Tracheal epithelial cell (primary cell): Measurements from ENCODE around the gene TUBB. TPM values are rescaled to one million over a fixed set of nuclear protein-coding genes. Genes with fewer than 3 reads are reported as not detected.

ENCODE experiments used
- total RNA-seq: library from RNA; depleted of rRNA; stranded (reverse); fragments of >200 nt; gene quantifications from 2 replicates; pipeline ENCODE4 v1.2.1, GENCODE V29; 2014

TUBB gene
- total RNA-seq: 153 and 214 TPM in 2 replicates

GRCh38 chr6:30719791-30720737, at the start of gene TUBB:
Gene TUBB, plus strand, starts transcription at chr6:30720352. Its CDS starts 155 bp downstream, at chr6:30720507.

GRCh38 chr6:30672445-30673253, 47.5 kb upstream of the TUBB start, which contains the start of gene DHX16:
Gene DHX16, minus strand, starts transcription at chr6:30673006. Its CDS starts 165 bp downstream, at chr6:30672841.

DNA sequence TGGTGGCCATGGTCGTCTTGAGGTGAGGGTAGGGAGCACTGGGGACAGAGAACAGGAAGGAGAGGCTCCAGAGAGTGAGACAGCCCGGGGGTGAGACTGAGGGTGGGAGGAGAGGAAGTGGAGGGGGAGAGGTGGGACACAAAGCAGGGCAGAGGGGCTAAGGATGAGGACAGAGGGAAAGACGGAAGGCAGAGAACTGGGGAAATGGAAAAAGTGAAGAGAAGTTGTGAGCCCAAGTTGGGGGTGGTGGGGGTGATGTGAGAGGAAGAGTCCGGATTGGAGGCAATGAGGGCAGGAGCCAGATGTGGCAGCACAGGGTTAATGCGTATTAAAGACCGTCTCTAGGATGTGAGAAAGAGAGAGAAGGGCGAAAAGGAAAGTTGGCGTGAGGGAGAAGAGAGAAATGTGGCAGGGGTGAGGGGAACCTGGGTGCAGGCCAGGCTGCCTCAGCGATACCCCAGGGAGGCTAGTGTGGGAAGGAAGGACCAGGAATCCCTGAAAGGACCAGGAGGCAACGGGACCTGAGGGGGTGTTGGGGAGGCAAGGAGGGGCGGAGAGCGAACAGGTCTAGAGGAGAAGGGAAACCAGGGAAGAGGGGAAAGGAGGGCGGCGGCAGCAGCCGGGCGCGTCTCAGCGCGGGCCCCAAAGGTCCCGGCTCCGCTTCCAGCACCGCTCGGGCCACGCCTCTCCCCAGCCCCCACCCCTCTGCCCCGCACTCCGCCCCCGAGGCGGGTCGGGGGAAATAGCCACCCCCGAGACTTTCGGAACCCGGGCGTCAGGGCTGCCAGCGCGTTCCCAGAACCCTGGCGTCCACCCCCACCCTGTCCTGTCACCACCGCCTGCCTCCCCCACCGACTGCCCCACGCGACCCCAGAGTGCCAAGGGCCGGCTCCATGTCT, 33.9 kb upstream of the TUBB start, which contains the start of gene PPP1R18:
Gene PPP1R18, minus strand, starts transcription at position 637 of the 899 bp plus-strand sequence. Its CDS starts 627 bp downstream, at position 10.

DNA sequence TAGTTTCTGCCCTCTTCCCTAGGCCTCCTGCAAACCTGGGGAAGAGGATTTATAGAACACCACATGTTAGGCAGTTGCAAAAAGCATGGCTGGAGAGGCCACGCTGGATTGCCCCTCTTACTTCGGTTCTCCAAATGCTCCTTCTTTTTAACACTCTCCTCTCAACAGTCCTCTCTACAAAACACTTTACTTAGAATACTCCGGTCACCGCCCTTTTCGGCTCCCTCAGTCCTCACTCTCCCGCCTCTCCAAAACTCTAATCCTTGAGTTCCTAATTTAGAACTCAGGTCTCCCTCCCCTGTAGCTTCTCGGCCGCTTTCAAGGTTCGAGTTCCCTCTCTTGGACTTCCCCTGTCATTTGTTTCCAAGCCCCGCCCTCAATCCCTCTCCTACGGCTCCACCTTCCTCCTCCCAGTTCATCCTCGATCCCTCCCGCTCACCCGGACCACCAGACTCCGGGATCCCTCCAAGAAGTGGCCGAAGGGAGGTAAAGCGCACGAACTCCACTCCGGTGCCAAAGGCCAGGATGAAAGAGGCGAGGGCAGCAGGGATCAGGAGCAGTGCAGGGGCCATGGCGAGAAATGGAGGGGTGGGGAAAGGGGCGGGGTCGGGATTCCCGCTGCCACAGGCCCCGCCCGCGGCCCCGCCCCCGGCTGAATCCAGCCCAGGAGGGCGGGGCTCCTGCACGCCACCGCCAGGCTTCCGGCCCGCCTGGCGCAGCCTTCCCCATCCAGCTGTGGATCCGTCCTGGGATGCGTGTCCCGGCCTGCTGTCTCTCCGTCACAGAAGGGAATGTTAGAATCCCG, 29.5 kb upstream of the TUBB start, which contains the start of gene NRM:
Gene NRM, minus strand, starts transcription at position 582 of the 805 bp plus-strand sequence. Its CDS starts 10 bp downstream, at position 572.

DNA sequence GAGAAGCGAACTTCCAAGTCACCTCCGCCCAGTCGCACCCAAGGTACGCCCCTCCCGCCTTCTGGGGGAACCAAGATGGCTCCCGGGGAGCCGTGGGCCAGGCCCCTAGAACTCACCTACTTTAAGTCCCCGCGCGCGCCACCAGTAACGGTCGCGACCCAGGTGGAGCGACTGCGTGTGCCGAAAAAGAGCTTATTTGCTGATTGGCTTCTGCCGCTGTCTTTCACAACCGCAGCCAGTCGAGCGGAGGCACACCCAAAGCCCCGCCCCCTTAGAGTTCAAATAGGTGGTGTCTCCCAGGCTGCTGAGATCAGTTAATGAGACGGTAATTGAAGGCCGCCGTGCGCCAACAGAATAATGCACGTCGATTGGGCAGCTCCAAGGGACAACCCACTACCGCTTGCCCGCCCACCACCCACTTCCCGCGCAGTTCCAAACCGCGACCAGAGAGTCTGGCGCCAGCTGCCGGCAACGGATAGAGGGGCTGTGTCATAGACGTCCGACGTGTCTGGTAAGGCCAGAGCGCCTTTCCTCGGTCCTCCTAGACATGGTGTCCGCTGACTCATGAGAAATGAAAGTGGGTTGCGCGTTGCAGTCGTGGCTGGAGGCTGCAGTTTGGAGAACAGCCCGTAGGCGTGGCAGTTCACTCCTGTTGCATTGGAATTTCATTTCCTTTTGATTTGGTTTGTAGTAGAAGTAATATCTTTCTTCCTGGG, 2.9 kb upstream of the TUBB start, which contains the start of gene MDC1:
Gene MDC1, minus strand, starts transcription at position 153 of the 716 bp plus-strand sequence. CDS start 2,106 bp downstream, outside the sequence.

DNA sequence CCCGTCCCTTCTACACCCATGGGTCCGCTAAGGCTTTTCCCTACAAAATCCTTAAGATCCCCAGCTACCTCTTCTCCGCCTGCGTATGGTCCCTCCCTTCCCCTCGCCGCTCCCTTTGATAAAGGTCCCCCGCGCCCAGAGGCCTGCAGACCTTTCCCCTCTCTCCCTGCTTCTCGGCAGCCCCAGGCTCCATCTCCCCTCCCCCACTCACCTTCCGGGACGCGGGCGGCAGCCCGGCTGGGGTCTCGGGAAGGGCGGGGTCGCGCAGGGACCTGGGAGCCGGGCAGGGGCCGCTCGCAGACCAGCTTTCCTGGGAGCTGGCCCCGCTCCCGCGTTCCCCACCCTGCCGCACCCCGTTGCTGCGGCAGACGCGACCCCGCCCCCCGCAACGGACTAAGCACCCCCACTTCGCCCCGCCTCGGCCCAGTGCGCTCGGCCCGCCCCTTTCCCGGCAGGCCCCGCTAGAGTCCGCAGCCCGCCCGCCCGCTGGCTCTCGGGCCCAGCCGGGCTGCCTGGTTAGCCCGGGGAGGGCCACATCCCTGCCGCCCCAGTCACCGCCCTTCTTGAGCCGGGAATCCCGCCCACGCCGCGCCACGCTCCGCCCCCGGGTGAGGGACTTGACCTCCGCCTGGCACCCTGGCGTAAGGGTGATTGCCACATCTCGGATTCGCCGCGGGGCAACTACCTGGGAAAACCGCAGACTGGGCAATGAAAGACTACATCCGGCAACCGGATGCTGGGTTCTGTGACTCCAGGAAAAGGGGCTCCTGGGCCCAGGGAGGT, 22.4 kb downstream of the TUBB start, which contains the start of gene FLOT1:
Gene FLOT1, minus strand, starts transcription at position 372 of the 783 bp plus-strand sequence. CDS start 498 bp downstream, outside the sequence.

DNA sequence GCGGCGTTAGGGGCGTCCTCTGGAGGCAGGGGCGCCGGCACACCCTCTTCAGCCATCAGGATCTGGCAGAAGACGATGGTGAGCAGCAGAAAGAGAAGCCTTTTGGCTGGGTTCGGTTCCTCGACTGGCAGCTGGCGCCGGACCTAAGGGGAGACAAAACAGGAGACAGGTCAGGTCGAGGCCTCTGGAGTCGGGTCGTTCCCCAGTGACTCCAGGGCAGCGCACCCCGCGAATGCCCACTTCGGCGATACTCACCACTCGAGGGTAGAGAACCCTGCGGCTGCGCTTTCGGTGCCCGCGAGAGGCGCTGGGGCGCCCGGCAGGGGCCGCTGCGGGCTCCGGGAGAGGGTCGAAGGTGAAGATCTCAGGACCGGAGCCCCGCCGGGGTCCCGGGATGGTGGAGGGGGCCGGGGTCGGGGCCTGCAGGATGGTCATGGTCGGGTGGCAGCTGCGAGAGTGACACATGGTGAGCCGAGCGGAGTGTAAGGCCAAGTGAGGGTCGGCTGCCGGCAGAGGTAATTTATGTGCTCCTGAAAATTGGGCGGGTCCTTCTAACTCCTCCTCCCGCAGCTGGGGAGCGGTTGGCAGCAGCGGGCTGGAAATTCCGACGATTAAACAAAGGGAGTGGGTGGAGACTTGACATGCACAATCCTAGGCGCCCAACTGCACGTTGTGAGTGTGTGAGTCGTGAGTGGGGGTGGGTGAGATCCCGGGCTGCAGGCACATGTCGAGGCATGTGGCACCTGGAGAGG, 24.1 kb downstream of the TUBB start, which contains the start of gene IER3:
Gene IER3, minus strand, starts transcription at position 494 of the 752 bp plus-strand sequence. Its CDS starts 29 bp downstream, at position 465.

Other genes starting within 250 kb of the TUBB start
- gene HLA-E, start 230.8 kb upstream of the TUBB start, total RNA-seq: 168 and 253 TPM in 2 replicates
- 33.9 and 42.4 TPM in 2 replicates for gene GNL1, start 163.9 kb upstream of the TUBB start, total RNA-seq
- gene PRR3, start 163.1 kb upstream of the TUBB start, total RNA-seq: 0.72 and 1.5 TPM in 2 replicates
- 25.6 and 37.8 TPM in 2 replicates for gene ABCF1, start 148.9 kb upstream of the TUBB start, total RNA-seq
- 9.6 and 15.3 TPM in 2 replicates for gene PPP1R10, start 103.1 kb upstream of the TUBB start, total RNA-seq
- gene MRPS18B, start 102.5 kb upstream of the TUBB start, total RNA-seq: 50.4 and 72.0 TPM in 2 replicates
- gene ATAT1, start 93.5 kb upstream of the TUBB start, total RNA-seq: 2.6 and 3.6 TPM in 2 replicates
- 4.3 and 5.8 TPM in 2 replicates for gene C6orf136, start 73.2 kb upstream of the TUBB start, total RNA-seq
- gene DHX16, start 47.3 kb upstream of the TUBB start, total RNA-seq: 35.0 and 39.8 TPM in 2 replicates
- gene PPP1R18, start 33.7 kb upstream of the TUBB start, total RNA-seq: 22.2 and 44.1 TPM in 2 replicates
- 0.85 and 1.7 TPM in 2 replicates for gene NRM, start 29.4 kb upstream of the TUBB start, total RNA-seq
- gene MDC1, start 3.1 kb upstream of the TUBB start, total RNA-seq: 1.7 and 2.4 TPM in 2 replicates
- 19.0 and 33.7 TPM in 2 replicates for gene FLOT1, start 22.3 kb downstream of the TUBB start, total RNA-seq
- gene IER3, start 24.2 kb downstream of the TUBB start, total RNA-seq: 211 and 248 TPM in 2 replicates
- 195 and 363 TPM in 2 replicates for gene DDR1, start 164.2 kb downstream of the TUBB start, total RNA-seq
- 12.3 and 13.4 TPM in 2 replicates for gene GTF2H4, start 187.9 kb downstream of the TUBB start, total RNA-seq
- gene VARS2, start 193.9 kb downstream of the TUBB start, total RNA-seq: 21.7 and 46.3 TPM in 2 replicates
- gene SFTA2, start 211.8 kb downstream of the TUBB start, total RNA-seq: 2.7 TPM in 1 of 2 replicates, not detected in the other
- gene MUCL3, start 220.6 kb downstream of the TUBB start, total RNA-seq: under 0.01 TPM in 1 of 2 replicates, not detected in the other